Measurements from ENCODE around the gene SLC26A1.

DNA sequence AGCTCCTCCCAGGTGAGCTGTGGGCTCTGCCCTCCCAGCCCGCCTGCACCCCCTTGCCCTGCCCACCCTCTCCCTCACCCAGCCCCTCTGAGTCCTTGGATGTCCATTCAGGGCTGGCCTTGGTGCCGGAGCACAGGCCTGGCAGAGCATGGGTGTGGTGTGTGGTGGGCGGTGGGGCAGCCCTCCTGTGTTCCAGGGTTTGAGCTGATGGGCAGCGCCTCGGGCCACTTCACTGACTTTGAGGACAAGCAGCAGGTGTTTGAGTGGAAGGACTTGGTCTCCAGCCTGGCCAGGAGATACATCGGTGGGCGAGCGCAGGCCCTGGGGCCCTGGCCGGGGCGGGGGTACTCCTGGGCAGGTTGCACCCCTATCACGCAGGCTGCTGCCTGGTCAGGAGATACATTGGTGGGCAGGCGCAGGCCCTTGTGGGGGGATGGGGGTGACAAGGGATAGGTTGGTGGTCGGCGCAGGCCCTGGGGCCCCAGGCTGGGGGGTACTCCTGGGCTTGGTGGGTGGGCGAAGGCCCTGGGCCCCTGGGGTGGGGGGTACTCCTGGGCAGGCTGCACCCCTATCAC lies 7.6 kb upstream of the SLC26A1 start:
- TF ChIP-seq EZH2phosphoT487 (IDR thresholded peaks at IDR 0.05; ENCODE audit: insufficient read depth, low read depth) (no peak), EZH2 (IDR thresholded peaks at IDR 0.05; ENCODE audit: insufficient read depth, poor library complexity, severe bottlenecking) (no peak)
